ENCODE data around the gene RBM17.
A peak's percentile ranks its signal among the peaks of the same experiment; 100 is the strongest.
"Not testable (repeated sequence)": the region's sequence is repeated elsewhere in the genome, so short reads cannot be mapped to it uniquely, and the experiment has no call there.

Gene RBM17

DNA sequence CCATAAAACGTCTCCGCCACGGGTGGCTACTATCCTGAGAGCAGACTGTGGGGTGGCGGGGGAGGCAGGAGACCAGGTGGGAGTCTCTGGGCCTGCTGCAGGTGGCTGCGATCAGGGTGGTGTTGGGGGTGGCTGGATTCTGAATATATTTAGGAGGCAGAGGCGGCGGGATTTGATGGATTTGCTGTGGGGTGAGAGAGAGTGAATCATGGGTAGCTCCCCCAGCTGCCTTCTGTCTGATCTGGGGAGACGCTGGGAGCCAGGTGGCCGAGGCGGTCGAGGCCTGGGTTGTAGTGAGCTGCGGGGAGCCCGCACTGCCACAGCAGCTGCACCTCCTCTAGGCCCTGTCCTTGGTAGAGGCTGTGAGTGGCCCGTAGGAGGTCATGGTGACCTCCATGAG is 65.7 kb downstream of the RBM17 start:
- Histone ChIP-seq H3K27ac (ENCODE audit: insufficient read depth, low read depth, low read length, poor library complexity, severe bottlenecking) (no peak overlapping the region), H3K27me3 (ENCODE audit: control insufficient read depth, insufficient read depth, low read length, poor library complexity, severe bottlenecking) (no peaks in the 10 kb centered on the region), H3K4me1 (ENCODE audit: control insufficient read depth, insufficient read depth, low read length) (no peaks in the 10 kb centered on the region), H3K4me3 (ENCODE audit: insufficient read depth, low read depth, low read length) (no peak overlapping the region), H3K9me3 (ENCODE audit: control insufficient read depth, low read length) (no peaks in the 10 kb centered on the region), H3K36me3 (ENCODE audit: control insufficient read depth, insufficient read depth, low read length) (no peaks in the 10 kb centered on the region)
- WGBS, 2 experiments, result 90% methylated on average over 14 of the region's 14 CpGs

DNA sequence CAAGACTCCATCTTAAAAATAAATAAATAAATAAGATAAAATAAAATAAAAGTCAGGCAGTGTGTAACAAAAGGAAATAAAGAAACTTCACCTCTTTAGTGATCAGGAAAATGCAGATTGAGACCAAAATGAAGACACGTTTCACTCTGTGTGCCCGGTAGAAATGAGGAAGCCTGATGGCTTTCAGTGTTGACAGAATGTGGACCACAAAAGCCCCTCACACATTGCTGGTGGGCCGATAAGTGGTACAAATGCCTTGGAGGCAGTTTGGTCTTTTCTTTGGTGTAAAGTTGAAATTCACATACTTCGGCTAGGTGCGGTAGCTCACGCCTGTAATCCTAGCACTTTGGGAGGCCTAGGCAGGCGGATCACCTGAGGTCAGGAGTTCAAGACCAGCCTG is 69.4 kb downstream of the RBM17 start:
- Histone ChIP-seq H3K9me3 (ENCODE audit: control insufficient read depth, low read length) (no peaks in the 10 kb centered on the region), H3K4me3 (ENCODE audit: insufficient read depth, low read depth, low read length) (no peak overlapping the region), H3K36me3 (ENCODE audit: control insufficient read depth, insufficient read depth, low read length) (no peaks in the 10 kb centered on the region), H3K4me1 (ENCODE audit: control insufficient read depth, insufficient read depth, low read length) (no peaks in the 10 kb centered on the region), H3K27me3 (ENCODE audit: control insufficient read depth, insufficient read depth, low read length, poor library complexity, severe bottlenecking) (no peaks in the 10 kb centered on the region), H3K27ac (ENCODE audit: insufficient read depth, low read depth, low read length, poor library complexity, severe bottlenecking) (no peak overlapping the region)
- 93 to 94% methylated on average over 7 of the region's 7 CpGs for WGBS, 2 experiments

DNA sequence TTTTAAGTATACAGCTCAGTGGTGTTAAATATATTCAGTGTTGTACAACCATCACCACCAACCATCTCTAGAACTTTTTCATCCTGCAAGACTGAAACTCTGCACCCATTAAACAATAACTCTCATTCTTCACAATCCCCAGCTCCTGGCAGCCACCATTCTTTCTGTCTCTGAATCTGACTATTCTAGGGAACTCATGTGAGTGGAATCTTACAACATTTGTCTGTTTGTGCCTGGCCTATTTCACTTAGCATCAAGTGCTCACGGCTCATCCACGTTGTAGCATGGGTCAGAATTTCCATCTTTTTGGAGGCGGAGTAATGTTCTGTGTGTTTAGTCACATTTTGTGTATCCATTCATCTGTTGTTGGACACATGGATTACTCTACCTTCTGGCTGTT is 73.1 kb downstream of the RBM17 start:
- Histone ChIP-seq H3K27me3 (ENCODE audit: control insufficient read depth, insufficient read depth, low read length, poor library complexity, severe bottlenecking) (no peaks in the 10 kb centered on the region), H3K4me3 (ENCODE audit: insufficient read depth, low read depth, low read length) (no peak overlapping the region), H3K9me3 (ENCODE audit: control insufficient read depth, low read length) (no peaks in the 10 kb centered on the region), H3K4me1 (ENCODE audit: control insufficient read depth, insufficient read depth, low read length) (no peaks in the 10 kb centered on the region), H3K27ac (ENCODE audit: insufficient read depth, low read depth, low read length, poor library complexity, severe bottlenecking) (no peak overlapping the region), H3K36me3 (ENCODE audit: control insufficient read depth, insufficient read depth, low read length) (no peaks in the 10 kb centered on the region)
- 88 to 93% methylated on average over 3 of the region's 3 CpGs for WGBS, 2 experiments

DNA sequence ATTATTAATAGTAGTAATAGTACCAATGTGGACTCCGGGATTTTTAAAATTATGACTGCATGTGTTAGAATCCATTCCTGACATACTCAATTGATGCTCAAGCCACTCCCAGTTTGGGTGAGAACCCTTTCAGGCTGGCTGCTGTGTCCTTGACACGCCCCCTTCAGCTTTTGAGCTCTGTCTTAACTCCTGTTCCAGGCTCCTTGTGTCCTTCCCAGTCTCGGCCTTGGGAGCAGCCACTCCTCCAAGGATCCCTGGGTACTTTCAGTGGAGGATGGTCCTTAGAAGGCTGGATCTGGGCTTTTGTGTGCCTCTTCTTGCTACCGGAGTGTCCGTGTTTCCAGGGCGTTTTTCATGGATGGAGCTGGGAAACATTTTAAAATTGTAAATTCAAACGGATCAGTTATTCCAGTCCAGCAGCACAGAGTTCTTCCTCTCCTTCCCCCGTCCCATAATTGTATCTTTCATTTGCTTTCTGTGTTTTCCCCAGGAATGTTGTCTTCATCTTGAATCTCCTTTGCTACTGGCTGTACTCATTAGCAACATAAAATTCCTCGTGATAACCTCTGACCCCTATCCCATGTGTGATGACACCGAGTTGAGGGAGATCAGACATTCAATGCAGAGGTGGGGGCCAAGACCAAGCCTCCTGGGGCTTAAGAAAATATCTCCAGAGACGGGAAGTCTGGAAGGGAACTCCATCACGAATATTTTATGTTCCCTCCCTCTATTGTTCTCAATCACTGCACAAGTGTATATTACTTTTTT is 73.9 kb downstream of the RBM17 start:
- no peaks in the 10 kb centered on the region for H3K36me3 ChIP-seq (ENCODE audit: control insufficient read depth, insufficient read depth, low read length)
- H3K27ac ChIP-seq (ENCODE audit: insufficient read depth, low read depth, low read length, poor library complexity, severe bottlenecking), result peak overlapping the region; percentile 27
- no peaks in the 10 kb centered on the region for H3K4me1 ChIP-seq (ENCODE audit: control insufficient read depth, insufficient read depth, low read length)
- no peaks in the 10 kb centered on the region for H3K9me3 ChIP-seq (ENCODE audit: control insufficient read depth, low read length)
- 80 to 81% methylated on average over 12 of the region's 12 CpGs for WGBS, 2 experiments
- no peak overlapping the region for H3K4me3 ChIP-seq (ENCODE audit: insufficient read depth, low read depth, low read length)
- H3K27me3 ChIP-seq (ENCODE audit: control insufficient read depth, insufficient read depth, low read length, poor library complexity, severe bottlenecking), result no peaks in the 10 kb centered on the region

DNA sequence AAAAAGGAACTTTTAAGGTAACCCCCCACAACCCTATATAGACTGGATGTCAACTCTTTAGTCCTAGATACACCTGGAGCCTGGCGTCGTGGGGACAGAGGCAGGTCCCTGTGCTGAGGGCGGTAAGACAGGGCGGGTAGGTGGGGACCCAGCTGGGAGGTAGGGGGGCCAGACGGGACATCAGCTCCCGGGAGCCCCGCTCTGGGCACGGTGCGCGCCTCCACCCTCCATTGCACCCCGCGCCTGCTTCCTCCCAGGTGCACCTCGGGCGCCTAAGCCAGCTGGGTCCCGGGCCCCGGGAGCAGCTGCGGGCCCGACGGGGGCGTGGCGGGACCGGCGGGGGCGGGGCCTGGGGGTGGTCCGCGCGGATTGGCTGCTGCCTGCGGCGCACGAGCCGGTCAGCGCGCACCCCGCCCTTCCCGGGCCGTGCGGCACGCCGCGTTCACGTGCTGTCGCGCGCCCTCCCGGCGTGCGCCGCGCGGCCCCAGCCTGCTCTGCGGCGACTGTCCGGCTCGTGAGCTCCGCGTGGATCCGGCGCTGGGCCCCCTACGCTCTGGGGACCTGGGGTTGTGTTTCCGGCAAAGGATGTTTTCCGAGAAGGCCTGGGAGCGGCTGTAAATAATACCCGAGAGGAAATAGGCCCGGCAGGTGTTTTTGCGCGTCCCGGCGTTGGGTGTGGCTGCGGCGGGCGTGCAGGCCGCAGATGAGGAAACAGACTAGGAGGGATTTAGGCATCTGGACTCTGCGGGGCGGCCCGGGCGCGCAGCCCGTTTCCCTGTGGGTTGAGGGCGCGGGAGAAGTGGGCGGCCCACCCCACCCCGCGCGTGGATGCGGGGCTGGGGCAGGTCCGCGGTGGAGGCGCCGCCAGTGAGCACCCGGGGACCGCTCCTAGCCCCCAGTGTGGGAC is 74.8 kb downstream of the RBM17 start:
- no peaks in the 10 kb centered on the region for H3K36me3 ChIP-seq (ENCODE audit: control insufficient read depth, insufficient read depth, low read length)
- 5 to 6% methylated on average over 91 of the region's 91 CpGs for WGBS, 2 experiments
- peak overlapping the region; percentile 67 for H3K4me3 ChIP-seq (ENCODE audit: insufficient read depth, low read depth, low read length)
- no peaks in the 10 kb centered on the region for H3K9me3 ChIP-seq (ENCODE audit: control insufficient read depth, low read length)
- H3K27me3 ChIP-seq (ENCODE audit: control insufficient read depth, insufficient read depth, low read length, poor library complexity, severe bottlenecking), result no peaks in the 10 kb centered on the region
- no peaks in the 10 kb centered on the region for H3K4me1 ChIP-seq (ENCODE audit: control insufficient read depth, insufficient read depth, low read length)
- H3K27ac ChIP-seq (ENCODE audit: insufficient read depth, low read depth, low read length, poor library complexity, severe bottlenecking), result no peak overlapping the region

DNA sequence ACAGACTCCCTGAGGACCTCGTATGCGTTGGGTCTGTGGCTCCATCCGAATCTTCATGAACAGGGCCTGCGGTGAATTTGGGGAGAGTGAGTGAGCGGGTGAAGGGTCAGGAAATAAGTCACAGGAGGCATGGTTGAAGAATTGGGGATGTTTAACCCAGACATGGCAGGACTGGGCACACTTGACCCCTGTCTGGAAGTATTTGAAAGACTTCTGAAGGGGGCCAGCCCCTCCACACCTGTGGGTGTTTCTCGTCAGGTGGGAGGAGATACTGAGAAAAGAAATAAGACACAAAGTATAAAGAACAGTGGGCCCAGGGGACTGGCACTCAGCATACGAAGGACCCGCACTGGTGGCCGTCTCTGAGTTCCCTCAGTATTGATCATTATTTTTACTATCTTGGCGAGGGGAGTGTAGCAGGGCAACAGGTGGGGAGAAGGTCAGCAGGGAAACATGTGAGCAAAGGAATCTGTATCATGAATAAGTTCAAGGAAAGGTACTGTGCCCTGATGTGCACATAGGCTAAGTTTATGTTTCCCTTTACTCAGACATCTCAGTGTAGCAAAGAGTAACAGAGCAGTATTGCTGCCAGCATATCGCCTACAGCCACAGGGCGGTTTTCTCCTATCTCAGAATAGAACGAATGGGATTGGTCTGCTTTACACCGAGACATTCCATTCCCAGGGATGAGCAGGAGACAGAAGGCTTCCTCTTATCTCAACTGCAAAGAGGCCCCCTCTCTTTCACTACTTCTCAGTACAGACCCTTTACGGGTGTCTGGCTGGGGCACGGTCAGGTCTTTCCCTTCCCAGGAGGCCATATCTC is 75.6 kb downstream of the RBM17 start:
- Histone ChIP-seq H3K9me3 (ENCODE audit: control insufficient read depth, low read length) (no peaks in the 10 kb centered on the region), H3K27me3 (ENCODE audit: control insufficient read depth, insufficient read depth, low read length, poor library complexity, severe bottlenecking) (no peaks in the 10 kb centered on the region), H3K36me3 (ENCODE audit: control insufficient read depth, insufficient read depth, low read length) (no peaks in the 10 kb centered on the region), H3K27ac (ENCODE audit: insufficient read depth, low read depth, low read length, poor library complexity, severe bottlenecking) (no peak overlapping the region), H3K4me3 (ENCODE audit: insufficient read depth, low read depth, low read length) (peak overlapping the region; percentile 67), H3K4me1 (ENCODE audit: control insufficient read depth, insufficient read depth, low read length) (no peaks in the 10 kb centered on the region)
- 64 to 65% methylated on average over 16 of the region's 16 CpGs for WGBS, 2 experiments

DNA sequence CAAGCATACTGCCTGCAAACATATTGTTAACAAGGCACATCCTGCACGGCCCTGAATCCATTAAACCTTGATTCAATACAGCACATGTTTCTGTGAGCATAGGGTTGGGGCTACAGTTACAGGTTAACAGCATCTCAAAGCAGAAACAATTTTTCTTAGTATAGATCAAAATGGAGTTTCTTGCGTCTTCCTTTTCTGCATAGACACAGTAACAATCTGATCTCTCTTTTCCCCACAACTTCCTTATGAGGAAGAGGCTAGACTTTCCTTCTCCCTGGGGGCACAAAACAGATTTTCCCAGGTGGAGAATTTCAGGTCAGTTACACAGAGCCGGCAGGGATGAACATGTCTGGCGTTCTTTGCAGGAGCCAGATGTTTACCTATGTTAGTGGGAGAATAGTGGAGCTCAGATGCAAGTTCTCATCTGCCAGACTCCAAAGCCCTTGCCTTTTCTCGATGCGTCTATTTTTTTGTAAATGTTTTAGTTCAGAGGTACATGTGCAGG is 76.4 kb downstream of the RBM17 start:
- H3K9me3 ChIP-seq (ENCODE audit: control insufficient read depth, low read length), result no peaks in the 10 kb centered on the region
- WGBS, 2 experiments, result 77 to 79% methylated on average over 6 of the region's 6 CpGs
- H3K27ac ChIP-seq (ENCODE audit: insufficient read depth, low read depth, low read length, poor library complexity, severe bottlenecking), result no peak overlapping the region
- no peaks in the 10 kb centered on the region for H3K27me3 ChIP-seq (ENCODE audit: control insufficient read depth, insufficient read depth, low read length, poor library complexity, severe bottlenecking)
- H3K36me3 ChIP-seq (ENCODE audit: control insufficient read depth, insufficient read depth, low read length), result no peaks in the 10 kb centered on the region
- H3K4me3 ChIP-seq (ENCODE audit: insufficient read depth, low read depth, low read length), result no peak overlapping the region
- no peaks in the 10 kb centered on the region for H3K4me1 ChIP-seq (ENCODE audit: control insufficient read depth, insufficient read depth, low read length)

DNA sequence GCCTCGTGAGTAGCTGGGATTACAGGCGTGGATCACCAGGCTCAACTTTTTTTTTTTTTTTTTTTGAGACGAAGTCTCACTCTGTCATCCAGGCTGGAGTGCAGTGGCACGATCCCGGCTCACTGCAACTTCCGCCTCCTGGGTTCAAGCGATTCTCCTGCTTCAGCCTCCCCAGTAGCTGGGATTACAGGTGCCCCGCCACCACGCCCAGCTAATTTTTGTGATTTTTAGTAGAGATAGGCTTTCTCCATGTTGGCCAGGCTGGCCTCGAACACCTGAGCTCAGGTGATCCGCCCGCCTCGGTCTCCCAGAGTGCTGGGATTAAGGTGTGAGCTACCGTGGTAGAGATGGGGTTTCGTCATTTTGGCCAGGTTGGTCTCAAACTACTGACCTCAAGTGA is 77.1 kb downstream of the RBM17 start:
- not testable (repeated sequence) for H3K27me3 ChIP-seq (ENCODE audit: control insufficient read depth, insufficient read depth, low read length, poor library complexity, severe bottlenecking)
- WGBS, 2 experiments, result 94 to 97% methylated on average over 15 of the region's 15 CpGs

More for the DNA sequence above, 77.1 kb downstream of the RBM17 start:
- not testable (repeated sequence) for H3K4me3 ChIP-seq (ENCODE audit: insufficient read depth, low read depth, low read length); H3K27ac ChIP-seq (ENCODE audit: insufficient read depth, low read depth, low read length, poor library complexity, severe bottlenecking); H3K36me3 ChIP-seq (ENCODE audit: control insufficient read depth, insufficient read depth, low read length); H3K9me3 ChIP-seq (ENCODE audit: control insufficient read depth, low read length); H3K4me1 ChIP-seq (ENCODE audit: control insufficient read depth, insufficient read depth, low read length)

Data from ectodermal cell (in vitro differentiated cells).